ENCODE results near the gene INPP5E.
"Not testable (repeated sequence)": the region's sequence is repeated elsewhere in the genome, so short reads cannot be mapped to it uniquely, and the experiment has no call there.

- TF ChIP-seq, protein P1, sequence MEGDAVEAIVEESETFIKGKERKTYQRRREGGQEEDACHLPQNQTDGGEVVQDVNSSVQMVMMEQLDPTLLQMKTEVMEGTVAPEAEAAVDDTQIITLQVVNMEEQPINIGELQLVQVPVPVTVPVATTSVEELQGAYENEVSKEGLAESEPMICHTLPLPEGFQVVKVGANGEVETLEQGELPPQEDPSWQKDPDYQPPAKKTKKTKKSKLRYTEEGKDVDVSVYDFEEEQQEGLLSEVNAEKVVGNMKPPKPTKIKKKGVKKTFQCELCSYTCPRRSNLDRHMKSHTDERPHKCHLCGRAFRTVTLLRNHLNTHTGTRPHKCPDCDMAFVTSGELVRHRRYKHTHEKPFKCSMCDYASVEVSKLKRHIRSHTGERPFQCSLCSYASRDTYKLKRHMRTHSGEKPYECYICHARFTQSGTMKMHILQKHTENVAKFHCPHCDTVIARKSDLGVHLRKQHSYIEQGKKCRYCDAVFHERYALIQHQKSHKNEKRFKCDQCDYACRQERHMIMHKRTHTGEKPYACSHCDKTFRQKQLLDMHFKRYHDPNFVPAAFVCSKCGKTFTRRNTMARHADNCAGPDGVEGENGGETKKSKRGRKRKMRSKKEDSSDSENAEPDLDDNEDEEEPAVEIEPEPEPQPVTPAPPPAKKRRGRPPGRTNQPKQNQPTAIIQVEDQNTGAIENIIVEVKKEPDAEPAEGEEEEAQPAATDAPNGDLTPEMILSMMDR (conservative IDR thresholded peaks at IDR 0.05; ENCODE audit: low read length), result not testable (repeated sequence)
- TF ChIP-seq EZH2phosphoT487 (IDR thresholded peaks at IDR 0.05; ENCODE audit: borderline replicate concordance), result not testable (repeated sequence)
These were observed 33.7 kb downstream of the INPP5E start for GRCh38 chr9:136405904-136406303.
